ENCODE data around the gene CAMTA1.

Gene CAMTA1

GRCh38 chr1:6972399-6972798 is 187.1 kb downstream of the CAMTA1 start:
- Histone ChIP-seq H3K9me3 (ENCODE audit: insufficient read depth, low read length) (no peaks in the 10 kb centered on the region), H3K4me2 (ENCODE audit: low read depth, low read length, poor library complexity, severe bottlenecking) (no peak overlapping the region), H3K4me3 (ENCODE audit: insufficient read depth, low read length, poor library complexity, severe bottlenecking) (no peak overlapping the region), H2AFZ (ENCODE audit: low read depth, low read length, severe bottlenecking) (no peak overlapping the region), H4K20me1 (ENCODE audit: low read depth, low read length) (no peaks in the 10 kb centered on the region), H3K79me2 (ENCODE audit: insufficient read depth, low read length) (no peaks in the 10 kb centered on the region), H3K9me2 (replicated peaks; ENCODE audit: insufficient read depth, low read length) (no peaks in the 10 kb centered on the region), H3K27me3 (ENCODE audit: low read length) (no peaks in the 10 kb centered on the region), H3K27ac (ENCODE audit: low read depth, low read length) (no peak overlapping the region), H3K9ac (ENCODE audit: low read length) (no peak overlapping the region), H3K36me3 (ENCODE audit: low read length) (no peaks in the 10 kb centered on the region), H3F3A (ENCODE audit: insufficient read depth) (no peaks in the 10 kb centered on the region)
- TF ChIP-seq CTCF (IDR thresholded peaks at IDR 0.05; ENCODE audit: insufficient read depth, low read length, poor library complexity, severe bottlenecking) (no peak), EZH2phosphoT487 (conservative IDR thresholded peaks at IDR 0.05; ENCODE audit: low read length) (no peak)

- H3K27me3 ChIP-seq (ENCODE audit: low read length): no peaks in the 10 kb centered on the region
- H3K79me2 ChIP-seq (ENCODE audit: insufficient read depth, low read length): no peaks in the 10 kb centered on the region
- no peaks in the 10 kb centered on the region for H3K36me3 ChIP-seq (ENCODE audit: low read length)
- H3K9ac ChIP-seq (ENCODE audit: low read length): no peak overlapping the region
- no peak overlapping the region for H3K4me3 ChIP-seq (ENCODE audit: insufficient read depth, low read length, poor library complexity, severe bottlenecking)
- H3K9me3 ChIP-seq (ENCODE audit: insufficient read depth, low read length): no peaks in the 10 kb centered on the region
- H4K20me1 ChIP-seq (ENCODE audit: low read depth, low read length): no peaks in the 10 kb centered on the region
- no peaks in the 10 kb centered on the region for H3K9me2 ChIP-seq (replicated peaks; ENCODE audit: insufficient read depth, low read length)
- TF ChIP-seq CTCF (IDR thresholded peaks at IDR 0.05; ENCODE audit: insufficient read depth, low read length, poor library complexity, severe bottlenecking) (no peak), EZH2phosphoT487 (conservative IDR thresholded peaks at IDR 0.05; ENCODE audit: low read length) (no peak)
- H3K27ac ChIP-seq (ENCODE audit: low read depth, low read length): no peak overlapping the region
- H3K4me2 ChIP-seq (ENCODE audit: low read depth, low read length, poor library complexity, severe bottlenecking): no peak overlapping the region
- no peak overlapping the region for H2AFZ ChIP-seq (ENCODE audit: low read depth, low read length, severe bottlenecking)
- no peaks in the 10 kb centered on the region for H3F3A ChIP-seq (ENCODE audit: insufficient read depth)
These were observed 190.2 kb downstream of the CAMTA1 start for GRCh38 chr1:6975331-6976043.

GRCh38 chr1:6976044-6976375 is 190.8 kb downstream of the CAMTA1 start:
- Histone ChIP-seq H3K79me2 (ENCODE audit: insufficient read depth, low read length) (no peaks in the 10 kb centered on the region), H2AFZ (ENCODE audit: low read depth, low read length, severe bottlenecking) (no peak overlapping the region), H3K4me3 (ENCODE audit: insufficient read depth, low read length, poor library complexity, severe bottlenecking) (no peak overlapping the region), H3K27me3 (ENCODE audit: low read length) (no peaks in the 10 kb centered on the region), H4K20me1 (ENCODE audit: low read depth, low read length) (no peaks in the 10 kb centered on the region), H3K36me3 (ENCODE audit: low read length) (no peaks in the 10 kb centered on the region), H3K9ac (ENCODE audit: low read length) (no peak overlapping the region), H3K9me2 (replicated peaks; ENCODE audit: insufficient read depth, low read length) (no peaks in the 10 kb centered on the region), H3F3A (ENCODE audit: insufficient read depth) (no peaks in the 10 kb centered on the region), H3K27ac (ENCODE audit: low read depth, low read length) (no peak overlapping the region), H3K4me2 (ENCODE audit: low read depth, low read length, poor library complexity, severe bottlenecking) (no peak overlapping the region), H3K9me3 (ENCODE audit: insufficient read depth, low read length) (no peaks in the 10 kb centered on the region)
- TF ChIP-seq EZH2phosphoT487 (conservative IDR thresholded peaks at IDR 0.05; ENCODE audit: low read length) (no peak), CTCF (IDR thresholded peaks at IDR 0.05; ENCODE audit: insufficient read depth, low read length, poor library complexity, severe bottlenecking) (no peak)

Data from SU-DHL-6 (cell line).